ENCODE data around the gene FAM89A.

GRCh38 chr1:231064418-231064817 is 24.4 kb upstream of the FAM89A start:
- TF ChIP-seq CTCF (IDR thresholded peaks at IDR 0.05), result no peak
- TF ChIP-seq POLR2A (IDR thresholded peaks at IDR 0.05), result no peak

All from lower leg skin (tissue), 3 donors.